Endometrial microvascular endothelial cells (primary cell): ENCODE results near the gene RGCC. TPM values are rescaled to one million over a fixed set of nuclear protein-coding genes. Genes with fewer than 3 reads are reported as not detected.
"Not testable (repeated sequence)": the region's sequence is repeated elsewhere in the genome, so short reads cannot be mapped to it uniquely, and the experiment has no call there.

ENCODE experiments used
- in situ Hi-C: cut with HindIII; loops from 2 replicates; pipeline ENCODE4 v1.10.0; 2017; ENCODE audit warnings: low sequenced_read_pairs, low pct_unique_long_range_greater_than_20kb; ENCODE audit errors: inconsistent ontology term
- total RNA-seq: library from RNA; depleted of rRNA; stranded (reverse); fragments of >200 nt; gene quantifications from one replicate; pipeline ENCODE4 v1.2.3, GENCODE V29; 2015; ENCODE audit errors: inconsistent ontology term

RGCC gene
- 80.6 TPM for total RNA-seq

- in situ Hi-C loops: no loop called here
These were observed at the start of gene RGCC for GRCh38 chr13:41456768-41457588. TSS of gene RGCC (plus strand) at chr13:41457550. CDS start at chr13:41457708, 158 bp downstream.

DNA sequence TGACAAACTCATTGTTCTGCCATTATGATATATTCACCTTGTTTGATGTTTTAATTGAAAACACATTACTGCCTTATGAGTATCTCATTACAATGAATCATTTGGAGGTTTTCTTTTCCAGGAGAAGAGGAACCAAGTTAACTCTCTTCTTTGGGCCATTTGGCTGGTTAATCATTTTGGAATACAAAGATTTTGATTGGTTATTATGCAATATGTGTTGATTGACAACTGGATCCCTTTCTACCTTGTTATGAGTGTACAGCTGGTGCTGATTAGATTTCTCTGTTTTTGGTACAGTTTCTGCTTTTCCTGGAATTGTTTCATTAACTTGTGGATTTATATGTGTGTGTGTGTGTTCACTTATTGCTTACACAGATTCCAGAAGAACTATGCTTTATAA, 49.2 kb upstream of the RGCC start:
- in situ Hi-C loops: no loop called here

DNA sequence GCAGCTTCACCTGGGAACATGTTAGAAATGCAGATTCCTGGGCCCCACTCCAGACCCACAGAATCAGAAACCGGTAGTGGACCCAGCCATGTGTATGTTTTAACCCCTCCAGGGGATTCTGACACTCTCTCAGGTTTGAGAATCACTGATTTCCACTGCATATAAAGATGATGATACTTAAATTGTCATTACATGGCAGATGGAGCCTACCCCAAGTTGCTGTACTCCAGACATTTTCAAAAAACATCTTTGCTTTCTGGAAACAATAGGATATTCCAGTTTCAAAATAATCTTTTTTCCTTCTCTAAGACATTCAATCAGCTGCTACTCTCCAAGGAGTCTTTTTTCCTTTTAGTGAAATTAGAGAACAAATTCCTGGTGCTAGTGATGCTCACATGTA, 48.6 kb upstream of the RGCC start:
- in situ Hi-C loops: no loop called here

DNA sequence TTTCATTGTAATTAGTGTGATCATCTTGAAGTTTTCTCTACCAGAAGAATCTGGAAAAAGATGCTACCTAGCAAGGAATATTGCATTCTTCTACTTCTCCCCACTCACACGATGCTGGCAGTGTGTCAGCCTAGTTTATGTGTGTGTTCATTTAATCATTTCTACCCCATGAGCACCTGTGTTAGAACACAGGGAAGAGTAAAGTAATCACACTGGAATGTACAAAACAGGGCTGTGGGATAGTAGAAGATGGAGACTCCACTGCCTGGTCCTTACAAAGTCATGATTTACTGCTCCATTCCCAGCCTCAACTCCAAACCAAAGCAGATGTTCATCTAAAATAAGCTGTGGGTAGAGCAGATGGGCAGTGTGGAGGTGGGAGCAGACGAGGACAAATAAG, 47.7 kb upstream of the RGCC start:
- in situ Hi-C loops: no loop called here

GRCh38 chr13:41411060-41411459, 46.3 kb upstream of the RGCC start:
- in situ Hi-C loops: no loop called here

- in situ Hi-C loops: no loop called here
These were observed 45.8 kb upstream of the RGCC start for GRCh38 chr13:41411522-41411921.

DNA sequence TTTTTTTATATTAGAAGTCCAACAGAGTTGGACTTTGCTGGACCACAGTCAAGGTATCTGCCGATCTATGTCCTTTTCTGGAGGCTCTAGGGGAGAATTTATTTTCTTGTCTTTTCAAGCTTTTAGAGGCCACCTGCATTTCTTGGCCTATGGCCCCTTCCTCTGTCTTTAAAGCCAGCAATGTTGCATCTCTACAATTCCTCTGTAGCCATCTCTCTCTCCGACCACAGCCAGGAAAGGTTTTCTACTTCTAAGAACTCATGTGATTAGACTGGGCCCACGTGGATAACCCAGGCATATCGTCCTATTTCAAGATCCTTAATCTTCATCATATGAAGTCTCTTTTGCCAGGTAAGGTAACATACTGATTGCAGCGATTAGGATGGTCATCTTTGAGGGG, 43.5 kb upstream of the RGCC start:
- in situ Hi-C loops: no loop called here

GRCh38 chr13:41416276-41416675, 41.1 kb upstream of the RGCC start:
- in situ Hi-C loops: no loop called here

- in situ Hi-C loops: no loop called here
These were observed 39.3 kb upstream of the RGCC start for GRCh38 chr13:41418027-41418426.

- in situ Hi-C loops: no loop called here
These were observed 38.6 kb upstream of the RGCC start for GRCh38 chr13:41418731-41419130.

DNA sequence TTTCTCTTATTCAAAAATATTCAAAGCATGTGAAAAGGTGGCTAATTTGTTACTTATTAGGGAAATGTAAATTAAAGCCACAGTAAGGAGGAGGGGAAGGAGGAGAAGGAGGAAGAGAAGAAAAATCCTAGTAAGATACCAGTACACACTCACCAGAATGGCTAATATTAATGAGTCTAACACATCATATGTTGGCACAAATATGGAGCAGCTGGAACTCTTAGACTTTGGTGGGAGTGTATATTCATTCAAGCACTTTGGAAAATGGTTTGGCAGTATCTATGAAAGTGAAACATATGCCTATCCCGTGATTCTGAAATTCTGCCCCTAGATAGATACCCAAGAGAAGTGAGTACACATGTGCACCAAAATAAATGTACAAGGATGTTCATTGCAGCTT, 38.1 kb upstream of the RGCC start:
- in situ Hi-C loops: no loop called here

GRCh38 chr13:41420146-41420545, 37.2 kb upstream of the RGCC start:
- in situ Hi-C loops: no loop called here

DNA sequence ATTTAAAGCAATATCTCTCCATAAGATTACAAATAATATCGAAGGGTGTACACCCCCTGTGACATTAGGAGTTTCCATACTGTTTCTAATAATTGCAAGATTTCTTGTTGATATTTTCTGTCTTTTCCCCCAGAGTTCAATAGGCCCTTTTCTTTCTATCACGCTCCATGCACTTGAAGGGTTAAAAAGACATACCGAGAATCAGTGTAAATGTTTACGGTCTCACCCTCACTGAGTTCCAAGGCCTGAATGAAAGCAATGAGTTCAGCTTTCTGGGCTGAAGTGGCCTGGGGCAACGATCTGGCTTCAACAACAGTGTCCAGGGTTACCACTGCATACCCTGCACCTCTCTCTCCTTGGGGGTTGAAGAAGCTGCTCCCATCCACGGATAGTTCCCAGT, 36.0 kb upstream of the RGCC start:
- in situ Hi-C loops: not testable (repeated sequence)

GRCh38 chr13:41421983-41422382, 35.4 kb upstream of the RGCC start:
- in situ Hi-C loops: not testable (repeated sequence)

- in situ Hi-C loops: not testable (repeated sequence)
These were observed 34.1 kb upstream of the RGCC start for GRCh38 chr13:41423259-41423658.

DNA sequence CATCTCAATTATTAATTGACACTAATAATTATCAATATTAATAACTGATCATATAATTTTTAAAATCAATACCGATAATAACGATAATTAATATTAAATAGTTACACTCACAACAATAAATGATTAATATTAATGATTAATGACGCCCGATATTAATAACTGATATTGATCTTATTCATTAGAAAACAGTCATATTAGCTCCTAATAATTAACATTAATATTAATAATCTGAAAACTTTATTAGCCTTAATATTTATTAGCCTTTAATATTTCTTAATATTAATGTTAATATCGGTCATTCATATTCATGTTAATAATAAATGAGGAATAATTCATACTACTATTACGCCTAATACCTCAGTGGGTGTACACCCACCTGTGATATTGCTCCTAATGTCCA, 32.7 kb upstream of the RGCC start:
- in situ Hi-C loops: not testable (repeated sequence)

GRCh38 chr13:41426047-41426446, 31.3 kb upstream of the RGCC start:
- in situ Hi-C loops: no loop called here

DNA sequence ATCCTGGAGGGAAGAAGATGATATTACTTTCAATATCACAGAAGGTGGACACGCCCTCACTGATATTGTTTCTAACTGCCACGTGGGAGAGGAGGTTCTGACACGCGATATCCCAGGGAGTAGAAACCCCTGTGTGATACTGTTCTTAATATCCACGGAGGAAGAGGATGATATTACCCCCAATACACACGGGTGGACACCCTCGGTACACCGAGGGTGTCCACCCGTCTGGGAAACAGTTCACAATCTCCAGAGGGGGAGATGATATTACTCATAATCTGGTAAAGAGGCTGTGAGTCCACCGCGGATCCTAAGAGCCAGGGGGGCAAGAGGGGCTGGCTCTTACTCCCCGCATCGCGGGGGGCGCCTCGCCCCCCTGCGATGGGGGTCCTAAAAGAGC, 29.7 kb upstream of the RGCC start:
- in situ Hi-C loops: no loop called here

DNA sequence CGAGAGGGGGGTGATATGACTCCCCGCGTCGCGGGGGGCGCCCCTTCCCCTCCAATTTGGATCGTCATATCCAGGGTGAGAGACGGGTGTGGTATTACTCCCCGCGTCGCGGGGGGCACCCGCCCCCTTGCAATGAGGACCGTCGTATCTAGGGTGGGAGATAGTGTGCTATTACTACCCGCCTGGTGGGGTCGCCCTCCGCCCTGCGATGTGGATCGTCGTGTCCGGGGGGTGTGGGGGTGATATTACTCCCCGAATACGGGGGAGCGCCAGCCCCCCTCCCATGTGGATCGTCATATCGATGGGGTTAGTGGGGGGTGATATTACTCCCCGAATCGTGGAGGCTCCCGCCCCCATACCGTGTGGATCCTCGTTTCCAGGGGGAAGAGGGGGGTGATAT, 29.2 kb upstream of the RGCC start:
- in situ Hi-C loops: no loop called here

DNA sequence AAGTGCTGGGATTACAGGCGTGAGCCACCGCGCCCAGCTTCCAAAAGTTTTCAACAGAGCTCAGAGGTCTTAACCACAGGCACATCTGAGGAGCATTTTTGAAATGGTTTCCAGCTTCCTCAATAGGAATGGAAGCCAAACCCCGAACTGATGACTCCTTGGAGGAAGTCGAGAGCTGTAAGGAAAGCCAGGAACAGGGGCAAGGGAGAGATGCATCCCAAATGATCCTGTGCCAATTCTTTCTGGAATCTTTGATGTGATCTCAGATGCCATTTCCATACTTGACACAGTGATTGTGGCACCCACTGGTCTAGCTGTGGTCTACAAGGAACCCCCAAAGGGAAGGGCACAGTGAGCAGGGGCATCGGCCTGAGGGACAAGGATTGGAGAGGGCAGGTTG, 23.3 kb upstream of the RGCC start:
- in situ Hi-C loops: not testable (repeated sequence)
